H1 (cell line): Measurements from ENCODE around the gene NIT2. TPM values are rescaled to one million over a fixed set of nuclear protein-coding genes. Genes with fewer than 3 reads are reported as not detected.

Experiments used
- CTCF ChIA-PET: fragments of 300-600 bp; sonication (Branson Sonifier 250); formaldehyde crosslinking; loops from one replicate; lab custom pipeline; 2021; ENCODE audit not compliant: partially characterized antibody; lab: Charles Lee
- POLR2A ChIA-PET: fragments of 300-600 bp; sonication (Branson Sonifier 250); formaldehyde crosslinking; loops from one replicate; lab custom pipeline; 2021; ENCODE audit warnings: inconsistent platforms; ENCODE audit not compliant: partially characterized antibody; lab: Charles Lee
- DNase-seq, 2 experiments: peaks; one replicate each; pipeline versions ENCODE4 v3.0.0 to v3.0.0-alpha.2; 2010 to 2022; ENCODE audit warnings: low spot score in 2 of 2, low read depth in 1 of 2, mixed read lengths in 1 of 2
- FAIRE-seq: peaks from 2 replicates; lab custom pipeline; 2011; peaks lifted over from hg19 to GRCh38; lab: Jason Lieb, UNC
- H2AFZ ChIP-seq: 2 replicates; pipeline ENCODE4 v1.8.1; 2012; ENCODE audit warnings: low read length, inconsistent platforms
- H2AK5ac ChIP-seq: 2 replicates; pipeline ENCODE4 v1.6.1; 2013; ENCODE audit warnings: low read depth, low read length
- H2BK120ac ChIP-seq: replicated peaks from 2 replicates; pipeline ENCODE3; 2013; ENCODE audit warnings: low read depth, low read length, inconsistent platforms
- H2BK12ac ChIP-seq: 2 replicates; pipeline ENCODE4 v1.6.1; 2013; ENCODE audit warnings: low read depth, low read length
- H2BK15ac ChIP-seq: 2 replicates; pipeline ENCODE4 v1.6.1; 2013; ENCODE audit warnings: low read length
- H2BK20ac ChIP-seq: 2 replicates; pipeline ENCODE4 v1.6.1; 2013; ENCODE audit warnings: low read length
- H2BK5ac ChIP-seq: 2 replicates; pipeline ENCODE4 v1.6.1; 2013; ENCODE audit warnings: low read depth, low read length
- H3K14ac ChIP-seq: 2 replicates; pipeline ENCODE4 v1.6.1; 2013; ENCODE audit warnings: inconsistent platforms; ENCODE audit not compliant: insufficient read length
- H3K18ac ChIP-seq: 2 replicates; pipeline ENCODE4 v1.6.1; 2013; ENCODE audit warnings: low read length; ENCODE audit errors: extremely low read depth
- H3K23ac ChIP-seq: 2 replicates; pipeline ENCODE4 v1.6.1; 2013; ENCODE audit warnings: inconsistent platforms; ENCODE audit not compliant: insufficient read length
- H3K23me2 ChIP-seq: 2 replicates; pipeline ENCODE4 v1.6.1; 2013; ENCODE audit warnings: low read depth, low read length
- H3K27ac ChIP-seq: 2 replicates; pipeline ENCODE4 v1.6.1; 2011; ENCODE audit warnings: low read depth, low read length, inconsistent platforms
- H3K27me3 ChIP-seq, 4 experiments: replicated peaks in 1 of 4; 1 replicate in 1 of 4; 2 replicates in 3 of 4; pipeline versions ENCODE4 v1.6.1 to v1.8.1; 2011 to 2013; ENCODE audit warnings: low read length in 3 of 4, mild to moderate bottlenecking in 3 of 4, inconsistent platforms in 2 of 4, mixed read lengths in 2 of 4, moderate library complexity in 1 of 4; ENCODE audit not compliant: control insufficient read depth in 3 of 4, insufficient read depth in 3 of 4; ENCODE audit errors: extremely low read depth in 1 of 4
- H3K36me3 ChIP-seq, 4 experiments: 2 replicates each; pipeline versions ENCODE4 v1.6.1 to v1.8.1; 2011 to 2013; ENCODE audit warnings: mild to moderate bottlenecking in 4 of 4, low read length in 3 of 4, moderate library complexity in 2 of 4, control low read depth in 1 of 4, inconsistent platforms in 1 of 4; ENCODE audit not compliant: insufficient read depth in 4 of 4, control insufficient read depth in 2 of 4
- H3K4ac ChIP-seq: replicated peaks from 2 replicates; pipeline ENCODE3; 2013; ENCODE audit warnings: low read length, low read depth, mixed read lengths, inconsistent platforms; ENCODE audit not compliant: insufficient read length
- H3K4me1 ChIP-seq, 4 experiments: replicated peaks in 1 of 4; 1 replicate in 1 of 4; 2 replicates in 3 of 4; pipeline versions ENCODE4 v1.6.1 to v1.8.1; 2011 to 2013; ENCODE audit warnings: low read length in 3 of 4, inconsistent platforms in 2 of 4, mixed read lengths in 1 of 4; ENCODE audit not compliant: insufficient read depth in 4 of 4, control insufficient read depth in 3 of 4
- H3K4me2 ChIP-seq, 2 experiments: 2 replicates each; pipeline versions ENCODE4 v1.6.1 to v1.8.1; 2011 to 2013; ENCODE audit warnings: low read depth in 2 of 2, low read length in 2 of 2, control low read depth in 1 of 2, inconsistent platforms in 1 of 2, mild to moderate bottlenecking in 1 of 2; ENCODE audit not compliant: insufficient read depth in 1 of 2
- H3K4me3 ChIP-seq, 4 experiments: fragments of 200-600, 300-600 bp in 1 of 4; sonication (generic), shearing (Covaris generic), sonication (Bioruptor Twin) in 1 of 4; 2 replicates each; pipeline versions ENCODE4 v1.5.1 to v1.8.1; 2011 to 2016; ENCODE audit warnings: low read length in 4 of 4, low read depth in 3 of 4, control low read depth in 2 of 4, inconsistent platforms in 2 of 4, mild to moderate bottlenecking in 2 of 4, mixed read lengths in 1 of 4, moderate library complexity in 1 of 4; ENCODE audit not compliant: insufficient read depth in 2 of 4; ENCODE audit errors: extremely low read depth in 1 of 4
- H3K56ac ChIP-seq: replicated peaks from 2 replicates; pipeline ENCODE3; 2013; ENCODE audit warnings: low read depth, mild to moderate bottlenecking, mixed read lengths, low read length, inconsistent platforms; ENCODE audit not compliant: insufficient read length
- H3K79me1 ChIP-seq: 2 replicates; pipeline ENCODE4 v1.6.1; 2013; ENCODE audit warnings: low read depth, low read length, control low read depth
- H3K79me2 ChIP-seq, 2 experiments: 2 replicates each; pipeline versions ENCODE4 v1.6.1 to v1.8.1; 2012 to 2013; ENCODE audit warnings: low read length in 2 of 2, mild to moderate bottlenecking in 2 of 2, inconsistent platforms in 1 of 2; ENCODE audit not compliant: insufficient read depth in 2 of 2, control insufficient read depth in 1 of 2
- H3K9ac ChIP-seq, 4 experiments: replicated peaks in 1 of 4; 1 replicate in 1 of 4; 2 replicates in 3 of 4; pipeline versions ENCODE4 v1.6.1 to v1.8.1; 2011 to 2013; ENCODE audit warnings: low read depth in 3 of 4, low read length in 3 of 4, control low read depth in 2 of 4, mild to moderate bottlenecking in 2 of 4, moderate library complexity in 2 of 4, inconsistent platforms in 1 of 4; ENCODE audit errors: extremely low read depth in 1 of 4
- H3K9me3 ChIP-seq, 2 experiments: 2 replicates each; pipeline versions ENCODE4 v1.6.1 to v1.8.1; 2012 to 2013; ENCODE audit warnings: mild to moderate bottlenecking in 2 of 2, moderate library complexity in 2 of 2, control low read depth in 1 of 2, inconsistent platforms in 1 of 2, low read depth in 1 of 2, low read length in 1 of 2, mixed read lengths in 1 of 2; ENCODE audit not compliant: insufficient read depth in 2 of 2
- H4K20me1 ChIP-seq, 2 experiments: replicated peaks in 1 of 2; 2 replicates each; pipeline versions ENCODE3 to v1.8.1; 2011 to 2013; ENCODE audit warnings: inconsistent platforms in 2 of 2, low read length in 2 of 2, mild to moderate bottlenecking in 1 of 2; ENCODE audit not compliant: insufficient read depth in 2 of 2, control insufficient read depth in 1 of 2
- H4K5ac ChIP-seq: 2 replicates; pipeline ENCODE4 v1.6.1; 2013; ENCODE audit warnings: low read length, low read depth, mixed read lengths, inconsistent platforms; ENCODE audit not compliant: insufficient read length
- H4K8ac ChIP-seq: 2 replicates; pipeline ENCODE4 v1.8.0; 2013; ENCODE audit warnings: mild to moderate bottlenecking, moderate library complexity, low read length, inconsistent platforms; ENCODE audit not compliant: insufficient read depth; ENCODE audit errors: extremely low read depth
- H4K91ac ChIP-seq: replicated peaks from 2 replicates; pipeline ENCODE3; 2013; ENCODE audit warnings: low read length, mixed read lengths, inconsistent platforms; ENCODE audit not compliant: insufficient read length
- BACH1 ChIP-seq: IDR thresholded peaks from 2 replicates; pipeline ENCODE4 v1.6.1; 2012; ENCODE audit warnings: low read length, improper control_type of control experiment
- BRCA1 ChIP-seq: IDR thresholded peaks from 2 replicates; pipeline ENCODE4 v1.6.1; 2012; ENCODE audit warnings: low read depth, low read length, improper control_type of control experiment
- CBX5 ChIP-seq: fragments of 300-800, 300-1000 bp; sonication (generic); IDR thresholded peaks from 2 replicates; pipeline ENCODE4 v1.7.1; 2016; ENCODE audit warnings: antibody characterized with exemption, low read length, low read depth
- CREB1 ChIP-seq: IDR thresholded peaks from 2 replicates; pipeline ENCODE4 v1.6.1; 2012; ENCODE audit warnings: inconsistent platforms
- FOSL1 ChIP-seq: IDR thresholded peaks from 2 replicates; pipeline ENCODE4 v1.6.1; 2011; ENCODE audit warnings: mild to moderate bottlenecking, low read depth, low read length, moderate library complexity; ENCODE audit not compliant: insufficient read depth
- HDAC6 ChIP-seq: IDR thresholded peaks from one replicate; pipeline ENCODE4 v1.7.1; 2012; ENCODE audit warnings: low read depth, mild to moderate bottlenecking, inconsistent platforms, low read length, moderate library complexity
- JUND ChIP-seq: IDR thresholded peaks from 2 replicates; pipeline ENCODE4 v1.6.1; 2011; ENCODE audit warnings: mild to moderate bottlenecking, improper control_type of control experiment, low read length
- NRF1 ChIP-seq: IDR thresholded peaks from 2 replicates; pipeline ENCODE4 v1.6.1; 2011; ENCODE audit warnings: mild to moderate bottlenecking, low read depth, low read length, improper control_type of control experiment
- POLR2A ChIP-seq, 2 experiments: IDR thresholded peaks; 1 replicate in 1 of 2; 2 replicates in 1 of 2; pipeline ENCODE4 v1.6.1; 2011; ENCODE audit warnings: low read depth in 2 of 2, low read length in 2 of 2, mild to moderate bottlenecking in 2 of 2; ENCODE audit errors: control extremely low read depth in 1 of 2
- POU5F1 ChIP-seq: IDR thresholded peaks from 2 replicates; pipeline ENCODE4 v1.6.1; 2011; ENCODE audit warnings: low read depth, mild to moderate bottlenecking, low read length, moderate library complexity
- RNF2 ChIP-seq: fragments of 200-900, 300-1000 bp; sonication (generic); IDR thresholded peaks from 2 replicates; pipeline ENCODE4 v1.7.1; 2016; ENCODE audit warnings: borderline replicate concordance, low read depth, mild to moderate bottlenecking, antibody characterized with exemption, low read length; ENCODE audit not compliant: poor library complexity, severe bottlenecking; ENCODE audit errors: missing control alignments
- SIRT6 ChIP-seq: IDR thresholded peaks from one replicate; pipeline ENCODE4 v1.7.1; 2012; ENCODE audit warnings: low read length, inconsistent platforms
- SP1 ChIP-seq: IDR thresholded peaks from 2 replicates; pipeline ENCODE4 v1.6.1; 2011; ENCODE audit warnings: low read depth, low read length
- SP4 ChIP-seq: IDR thresholded peaks from 2 replicates; pipeline ENCODE4 v1.6.1; 2012; ENCODE audit warnings: low read length, inconsistent platforms
- TCF12 ChIP-seq: IDR thresholded peaks from 2 replicates; pipeline ENCODE4 v1.6.1; 2011; ENCODE audit warnings: low read depth, mild to moderate bottlenecking, low read length
- TEAD4 ChIP-seq: IDR thresholded peaks from 2 replicates; pipeline ENCODE4 v1.6.1; 2012; ENCODE audit warnings: low read depth, low read length, inconsistent platforms, mixed read lengths
- YY1 ChIP-seq: IDR thresholded peaks from 2 replicates; pipeline ENCODE4 v1.6.1; 2011; ENCODE audit warnings: low read depth, mild to moderate bottlenecking, low read length
- WGBS, 2 experiments: shearing (Covaris generic) in 1 of 2; methylation state at CpG; one replicate each; pipeline versions ENCODE4 v1.1.6 to v1.1.7; 2013 to 2015; ENCODE audit warnings: low lambda C conversion rate in 2 of 2, mixed read lengths in 2 of 2, inconsistent platforms in 1 of 2, low coverage in 1 of 2, missing lambda C conversion rate in 1 of 2; ENCODE audit not compliant: insufficient replicate concordance in 2 of 2, insufficient coverage in 1 of 2, insufficient read length in 1 of 2; ENCODE audit errors: extremely low coverage in 1 of 2, missing lambda C conversion rate in 1 of 2; 5-methylcytosine and 5-hydroxymethylcytosine counted together
- polyA plus RNA-seq, 7 experiments: library from polyadenylated mRNA; depleted of rRNA in 3 of 7; stranded (reverse) in 5 of 7; unstranded in 2 of 7; fragments of >200 nt in 5 of 7; fragments of 200-250 nt in 2 of 7; gene quantifications; 1 replicate in 5 of 7; 2 replicates in 1 of 7; 4 replicates in 1 of 7; pipeline versions ENCODE4 v1.2.1 to v1.2.3, GENCODE V29; 2011 to 2013; ENCODE audit warnings: missing spikeins in 2 of 7, mixed read lengths in 2 of 7
- total RNA-seq: library from RNA; stranded (reverse); fragmentation: NEBNext Ultra II Directional; extraction: Animal tissue kit (Norgen Biotek cat#: 25700); gene quantifications from 2 replicates; pipeline ENCODE4 v1.2.1, GENCODE V29; 2021

NIT2 gene
- total and polyA plus RNA-seq, 2 of the 8 experiments (the other 6 are each of a cell fraction or from before 2014, with no cell fraction given) = 15.2 to 25.3 TPM

DNA sequence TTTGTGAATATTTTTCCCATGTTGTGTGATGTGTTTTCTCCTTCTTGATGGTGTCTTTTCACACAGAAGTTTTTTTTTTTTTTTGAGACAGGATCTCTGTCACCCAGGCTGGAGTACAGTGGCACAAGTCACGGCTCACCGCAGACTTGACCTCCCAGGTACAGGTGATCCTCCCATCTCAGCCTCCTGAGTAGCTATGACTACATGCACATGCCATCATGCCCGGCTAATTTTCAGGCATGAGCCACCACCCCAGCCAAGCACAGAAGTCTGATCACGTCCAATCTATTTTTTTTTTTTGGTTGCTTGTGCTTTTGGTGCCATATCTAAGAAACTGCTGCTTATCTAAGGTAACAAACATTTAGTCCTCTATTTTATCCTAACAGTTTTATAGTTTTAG, 41.7 kb downstream of the NIT2 start:
- 92% methylated on average over 4 of the region's 4 CpGs; no CpG with 5 or more reads in 1 of the 2 experiments for WGBS, 2 experiments
- H3K4ac ChIP-seq = no peak overlapping the region
- no peak overlapping the region for H2AFZ ChIP-seq
- no peak overlapping the region for H3K4me3 ChIP-seq
- no peak overlapping the region for H3K27ac ChIP-seq
- H3K18ac ChIP-seq = no peak overlapping the region
- H3K79me2 ChIP-seq = no peaks in the 10 kb centered on the region
- CTCF ChIA-PET = interaction anchor here (0.6 kb wide), 3 partner anchors 17 to 275 kb away, joined by 3 to 5 read pairs (median 4); no protein-coding TSS in a partner anchor
- no peak overlapping the region for H3K23ac ChIP-seq
- H2BK120ac ChIP-seq = no peak overlapping the region
- H3K4me1 ChIP-seq = no peaks in the 10 kb centered on the region
- no peak overlapping the region for H3K9ac ChIP-seq
- no peaks in the 10 kb centered on the region for H3K9me3 ChIP-seq
- H2AK5ac ChIP-seq = no peak overlapping the region
- no peak overlapping the region for H4K5ac ChIP-seq
- no peak overlapping the region for H4K8ac ChIP-seq
- no peaks in the 10 kb centered on the region for H3K23me2 ChIP-seq
- H3K4me2 ChIP-seq = no peak overlapping the region
- 0 out of 2 replicates have a peak, but pooled peaks cover 2% of the 10 kb centered on the region for H3K79me1 ChIP-seq
- no peaks in the 10 kb centered on the region for H3K27me3 ChIP-seq
- no peak overlapping the region for H3K56ac ChIP-seq
- H3K36me3 ChIP-seq = peaks cover 3 to 49% (median 26%) of the 10 kb centered on the region in 4 experiments
- DNase-seq (no peak), FAIRE-seq (no peak)
- no peak overlapping the region for H4K91ac ChIP-seq
- no peak overlapping the region for H2BK5ac ChIP-seq
- H2BK12ac ChIP-seq = no peak overlapping the region
- no peak overlapping the region for H3K14ac ChIP-seq
- POLR2A ChIA-PET = interaction anchor here (0.5 to 1.0 kb wide), 2 partner anchors 27 to 35 kb away, joined by 3 read pairs; no protein-coding TSS in a partner anchor
- H2BK20ac ChIP-seq = no peak overlapping the region
- H4K20me1 ChIP-seq = peaks cover 0 to 3% of the 10 kb centered on the region in 2 experiments
- TF ChIP-seq TEAD4 (no peak), POU5F1 (no peak), CREB1 (no peak), BACH1 (no peak), FOSL1 (no peak), RNF2 (no peak), SP1 (no peak), POLR2A (IDR thresholded peaks at IDR 0.05; ENCODE audit: control extremely low read depth in 1 of 2, low read depth in 2 of 2, low read length in 2 of 2) (no peak), BRCA1 (no peak), SIRT6 (no peak), CBX5 (no peak), JUND (no peak), YY1 (no peak), TCF12 (no peak), NRF1 (no peak), HDAC6 (no peak), SP4 (no peak)
- H2BK15ac ChIP-seq = no peak overlapping the region
